Measurements from ENCODE around the gene ZMAT2. TPM values are rescaled to one million over a fixed set of nuclear protein-coding genes. Genes with fewer than 3 reads are reported as not detected.
A peak's percentile ranks its signal among the peaks of the same experiment; 100 is the strongest.

ZMAT2 gene
- total RNA-seq, 3 donors from 2014 or later: 43.8 to 59.7 (median 45.9) TPM

- intact Hi-C loops (cut with DNase I, micrococcal nuclease): no loop called here
- H3K4me1 ChIP-seq (ENCODE audit: low read depth): peaks cover 11% of the 10 kb centered on the region
- no peak for TF ChIP-seq CTCF (IDR thresholded peaks at IDR 0.05)
- no peaks in the 10 kb centered on the region for H3K36me3 ChIP-seq (ENCODE audit: low read depth)
- ATAC-seq (peak; percentile 81), DNase-seq (no peak)
- H3K9me3 ChIP-seq: no peaks in the 10 kb centered on the region
- H3K4me3 ChIP-seq: no peak overlapping the region
These were observed 28.6 kb upstream of the ZMAT2 start for GRCh38 chr5:140671472-140672125.

GRCh38 chr5:140672455-140673186 lies 27.6 kb upstream of the ZMAT2 start:
- no peaks in the 10 kb centered on the region for H3K9me3 ChIP-seq
- no peak overlapping the region for H3K4me3 ChIP-seq
- intact Hi-C loops (cut with DNase I, micrococcal nuclease): no loop called here
- ATAC-seq: peak; percentile 10
- H3K4me1 ChIP-seq (ENCODE audit: low read depth): peaks cover 9% of the 10 kb centered on the region
- no peaks in the 10 kb centered on the region for H3K36me3 ChIP-seq (ENCODE audit: low read depth)
- DNase-seq: peak in 2 of 3 donors; percentile 57 to 67
- TF ChIP-seq CTCF (IDR thresholded peaks at IDR 0.05): no peak

- H3K4me1 ChIP-seq (ENCODE audit: low read depth): peaks cover 9% of the 10 kb centered on the region
- DNase-seq (no peak), ATAC-seq (no peak)
- H3K4me3 ChIP-seq: no peak within 1 kb of the TSS
- H3K9me3 ChIP-seq: no peaks in the 10 kb centered on the region
- intact Hi-C loops (cut with DNase I, micrococcal nuclease): no loop called here
- TF ChIP-seq CTCF (IDR thresholded peaks at IDR 0.05): no peak
- H3K36me3 ChIP-seq (ENCODE audit: low read depth): no peaks in the 10 kb centered on the region
These were observed 26.9 kb upstream of the ZMAT2 start, which contains the start of gene DND1 for GRCh38 chr5:140673187-140673976. DND1 (minus strand) TSS chr5:140673576; CDS start chr5:140673542, 34 bp downstream.

GRCh38 chr5:140674211-140674610 lies 26.0 kb upstream of the ZMAT2 start:
- TF ChIP-seq CTCF (IDR thresholded peaks at IDR 0.05): no peak
- Histone ChIP-seq H3K36me3 (ENCODE audit: low read depth) (no peaks in the 10 kb centered on the region), H3K4me3 (no peak overlapping the region), H3K9me3 (no peaks in the 10 kb centered on the region), H3K4me1 (ENCODE audit: low read depth) (peaks cover 9% of the 10 kb centered on the region)
- intact Hi-C loops (cut with DNase I, micrococcal nuclease): no loop called here
- DNase-seq (no peak), ATAC-seq (no peak)

- peaks cover 9% of the 10 kb centered on the region for H3K4me1 ChIP-seq (ENCODE audit: low read depth)
- H3K36me3 ChIP-seq (ENCODE audit: low read depth): no peaks in the 10 kb centered on the region
- H3K9me3 ChIP-seq: no peaks in the 10 kb centered on the region
- no peak for TF ChIP-seq CTCF (IDR thresholded peaks at IDR 0.05)
- ATAC-seq: no peak
- H3K4me3 ChIP-seq: no peak overlapping the region
- DNase-seq: no peak
- intact Hi-C loops (cut with DNase I, micrococcal nuclease): no loop called here
These were observed 25.6 kb upstream of the ZMAT2 start for GRCh38 chr5:140674629-140675028.
